GM19324 (cell line): Measurements from ENCODE around the gene ETV7.
A peak's percentile ranks its signal among the peaks of the same experiment; 100 is the strongest.
"Not testable (repeated sequence)": the region's sequence is repeated elsewhere in the genome, so short reads cannot be mapped to it uniquely, and the experiment has no call there.

Source experiments
- ATAC-seq: cut with Tn5 transposase; IDR thresholded peaks from one replicate; pipeline ENCODE4 v1.9.1; 2021; ENCODE audit warnings: mild to moderate bottlenecking, moderate library complexity; ENCODE audit not compliant: unreplicated experiment, low FRiP score

The ETV7 gene

DNA sequence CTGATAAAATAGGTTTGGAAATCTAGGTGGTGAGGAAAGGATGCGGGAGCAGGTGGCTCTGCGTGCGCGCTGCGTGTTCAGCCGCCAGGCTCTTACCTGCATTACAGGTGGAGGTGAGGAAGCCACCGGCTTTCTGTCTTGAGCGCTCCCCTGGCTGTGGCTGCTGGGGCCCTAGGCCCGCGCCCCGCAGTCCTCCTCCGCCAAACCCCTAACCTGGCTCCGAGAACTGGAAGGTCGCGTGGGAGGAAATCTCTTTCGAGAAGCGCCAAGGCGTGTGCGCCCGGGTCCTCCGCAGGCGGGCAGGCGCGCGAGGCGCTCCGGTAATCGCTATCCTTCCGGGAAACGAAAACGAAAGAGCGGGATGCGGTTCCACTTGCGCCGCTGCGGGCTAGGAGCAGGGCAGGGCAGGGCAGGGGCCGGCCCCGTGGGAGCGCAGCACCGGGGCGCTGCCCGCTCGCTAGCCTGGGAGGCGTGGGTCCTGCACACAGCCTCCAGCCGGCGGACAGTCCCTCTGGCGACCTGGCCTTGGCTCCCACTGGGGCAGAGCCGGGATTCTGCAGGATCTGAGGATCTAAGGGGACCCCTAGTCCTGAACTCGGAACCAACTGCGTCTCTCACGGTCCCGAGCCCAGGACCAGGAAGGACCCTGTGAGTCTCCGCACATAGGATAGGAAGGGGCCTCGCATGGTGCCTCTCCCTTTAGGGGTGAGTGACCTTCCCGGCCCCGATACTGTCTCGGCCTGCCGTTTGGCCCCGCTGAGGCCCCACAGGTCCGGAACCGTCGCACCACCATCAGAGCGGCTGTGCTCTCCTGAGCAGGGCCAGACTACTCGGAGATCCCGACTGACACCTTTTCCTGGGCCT lies at the start of gene ETV7:
ETV7 (minus strand) TSS at position 230 of the 864 bp plus-strand sequence; CDS start at position 102, 128 bp downstream.
- peak; percentile 58 for ATAC-seq

DNA sequence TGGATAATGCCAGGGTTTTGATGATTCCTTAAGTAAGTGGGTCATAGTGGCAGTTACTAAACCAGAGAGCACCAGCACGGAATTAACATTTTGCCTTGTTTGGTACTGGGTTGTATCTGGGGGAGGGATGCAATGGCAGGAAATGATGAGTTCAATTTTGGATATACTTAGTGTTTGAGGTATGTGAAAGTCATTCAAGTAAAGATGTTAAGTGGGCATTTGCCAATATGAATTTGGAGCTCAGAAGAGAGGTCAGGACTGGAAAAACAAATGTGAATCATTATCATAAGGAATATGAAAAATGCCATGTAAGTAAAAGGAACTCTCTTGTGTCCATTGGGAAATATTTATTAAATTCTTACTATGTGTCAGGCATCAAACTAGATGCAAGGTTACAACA lies 49.0 kb upstream of the ETV7 start:
- no peak for ATAC-seq

DNA sequence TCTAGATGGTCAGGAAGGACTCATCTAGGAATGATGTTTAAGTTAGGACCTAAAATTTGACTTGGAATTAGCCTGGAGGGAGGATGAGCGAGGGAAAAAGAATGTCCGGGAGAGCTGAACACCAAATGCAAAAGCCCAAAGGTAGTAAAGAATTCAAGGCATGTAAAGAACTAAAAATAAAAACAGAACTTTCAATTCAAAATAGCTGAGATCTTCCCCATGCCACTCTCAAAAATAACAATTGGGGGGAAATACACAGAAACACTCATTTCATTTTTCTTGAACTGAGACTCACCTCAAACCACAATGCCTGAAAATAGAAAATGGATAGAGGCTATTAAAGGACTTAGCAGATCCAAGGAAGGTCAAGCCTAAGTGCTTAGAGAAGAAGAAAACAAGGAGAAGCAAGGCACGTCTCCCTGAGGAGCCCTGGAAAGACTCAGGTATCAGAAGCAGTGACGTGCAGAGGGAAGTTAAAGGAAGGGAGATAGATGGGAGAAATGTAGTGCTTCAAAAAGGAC lies 44.7 kb upstream of the ETV7 start:
- ATAC-seq, result no peak

DNA sequence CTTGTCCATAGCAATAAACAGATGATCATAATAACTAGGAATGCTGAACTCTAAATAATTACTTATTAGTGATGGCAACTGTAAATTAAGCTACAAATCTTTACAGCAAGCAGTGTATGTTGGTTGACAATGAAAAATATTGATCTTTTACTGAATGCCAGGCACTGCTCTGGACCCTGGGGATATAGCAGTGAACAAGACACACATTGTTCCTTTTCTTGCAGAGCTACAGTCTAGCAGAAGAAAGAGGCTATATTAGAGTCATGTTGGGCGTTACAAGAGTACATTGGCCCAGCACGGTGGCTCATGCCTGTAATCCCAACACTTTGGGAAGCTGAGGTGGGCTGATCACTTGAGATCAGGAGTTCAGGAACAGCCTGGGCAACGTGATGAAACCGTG lies 43.7 kb upstream of the ETV7 start:
- no peak for ATAC-seq

DNA sequence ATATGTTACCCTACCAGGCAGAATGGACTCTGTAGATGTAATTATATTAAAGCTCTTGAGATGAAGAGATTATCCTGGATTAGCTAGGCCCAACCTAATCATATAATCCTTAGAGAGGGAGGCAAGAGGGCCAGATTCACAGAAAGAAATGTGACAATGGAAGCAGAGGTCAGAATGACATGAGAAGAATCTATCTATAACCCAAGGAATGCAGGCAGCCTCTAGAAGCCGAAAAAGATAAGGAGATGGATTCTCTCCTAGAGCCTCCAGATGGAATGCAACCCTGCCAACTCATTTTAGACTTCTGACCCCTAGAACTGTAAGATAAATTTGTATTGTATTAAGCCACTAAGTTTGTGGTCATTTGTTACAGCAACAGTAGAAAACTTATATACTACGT lies 42.9 kb upstream of the ETV7 start:
- no peak for ATAC-seq

DNA sequence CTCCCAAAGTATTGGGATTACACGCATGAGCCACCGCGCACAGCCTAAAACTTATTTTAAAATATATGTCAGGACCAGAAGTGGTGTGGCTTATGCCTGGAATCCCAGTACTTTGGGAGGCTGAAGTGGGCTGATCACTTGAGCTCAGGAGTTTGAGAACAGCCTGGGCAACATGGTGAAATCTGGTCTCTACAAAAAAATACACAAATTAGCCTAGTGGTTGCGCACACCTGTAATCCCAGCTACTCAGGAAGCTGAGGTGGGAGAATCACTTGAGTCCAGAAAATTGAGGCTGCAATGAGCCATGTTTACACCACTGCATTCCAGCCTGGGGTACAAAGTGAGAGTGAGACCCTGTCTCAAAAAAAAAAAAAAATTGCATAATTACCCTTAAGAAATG lies 41.4 kb upstream of the ETV7 start:
- ATAC-seq, result no peak

DNA sequence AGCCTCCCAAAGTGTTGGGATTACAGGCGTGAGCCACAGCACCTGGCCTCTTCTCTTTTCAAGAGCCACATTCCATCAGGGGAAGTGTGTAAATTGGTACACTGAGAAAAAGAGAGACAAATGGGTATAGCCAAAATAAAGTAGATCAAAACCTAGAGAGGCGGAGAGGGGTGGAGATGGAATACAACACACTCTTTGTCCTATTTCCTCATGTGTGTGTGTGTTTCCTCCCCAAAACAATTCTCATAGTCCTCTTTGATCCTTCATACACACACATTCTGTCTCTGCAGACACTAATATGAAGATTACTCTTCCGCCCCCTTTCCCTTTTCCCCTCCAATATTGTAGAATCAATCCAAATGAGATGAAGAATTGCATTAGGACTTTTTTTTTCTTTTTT lies 39.2 kb upstream of the ETV7 start:
- ATAC-seq, result no peak

DNA sequence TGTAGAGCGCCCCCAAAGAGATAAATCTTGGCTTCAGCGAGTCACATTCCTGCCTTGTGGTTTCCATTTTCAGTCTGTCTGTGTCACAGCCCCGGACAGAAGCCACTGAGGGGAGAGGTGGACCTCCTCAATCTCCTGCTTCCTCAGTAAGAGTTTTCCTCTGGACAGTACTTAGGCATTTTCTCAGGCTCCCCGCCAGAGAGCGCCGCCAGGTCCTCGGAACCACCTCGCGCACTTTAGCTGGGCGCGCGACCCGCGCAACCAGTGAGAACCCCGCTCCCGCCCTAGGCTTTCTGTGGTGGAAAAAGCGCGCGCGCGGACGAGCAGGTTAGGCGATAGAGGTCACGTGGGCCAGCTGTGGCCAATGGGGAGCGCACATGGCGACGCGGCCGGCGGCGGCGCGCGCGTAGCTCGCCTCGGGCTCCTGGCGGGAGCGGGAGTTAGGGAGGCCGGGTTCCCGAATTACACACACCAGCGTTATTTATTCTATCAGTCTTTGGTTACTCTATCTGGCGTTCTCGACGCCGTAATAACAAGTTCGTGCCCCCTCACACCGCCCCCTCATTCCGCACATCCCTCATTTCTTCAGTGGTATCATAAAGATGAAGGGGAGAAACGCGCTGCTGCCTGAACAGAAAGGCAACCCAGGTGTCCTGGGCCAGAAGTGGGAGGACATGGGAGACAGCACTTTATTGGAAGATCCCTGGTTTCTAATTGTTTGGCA lies 35.8 kb upstream of the ETV7 start:
- peak; percentile 93 for ATAC-seq

DNA sequence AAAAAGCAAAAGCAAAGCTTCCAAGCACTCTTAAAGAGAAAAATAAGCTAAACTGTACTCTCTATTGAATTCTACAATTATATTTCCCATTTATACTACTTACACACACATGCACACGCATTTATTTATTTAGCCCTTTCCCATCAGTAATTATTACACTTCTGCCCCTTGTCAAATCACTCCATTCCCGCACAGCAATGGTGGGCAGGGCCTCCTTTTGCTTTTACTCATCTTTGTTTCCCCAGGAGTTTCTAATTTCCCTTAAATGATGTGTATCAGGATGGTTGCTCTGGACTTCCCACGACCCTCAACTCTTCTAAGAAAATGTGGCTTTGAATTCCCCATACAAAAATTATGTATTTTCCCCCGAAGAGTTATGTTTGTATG lies 35.2 kb upstream of the ETV7 start:
- no peak for ATAC-seq

DNA sequence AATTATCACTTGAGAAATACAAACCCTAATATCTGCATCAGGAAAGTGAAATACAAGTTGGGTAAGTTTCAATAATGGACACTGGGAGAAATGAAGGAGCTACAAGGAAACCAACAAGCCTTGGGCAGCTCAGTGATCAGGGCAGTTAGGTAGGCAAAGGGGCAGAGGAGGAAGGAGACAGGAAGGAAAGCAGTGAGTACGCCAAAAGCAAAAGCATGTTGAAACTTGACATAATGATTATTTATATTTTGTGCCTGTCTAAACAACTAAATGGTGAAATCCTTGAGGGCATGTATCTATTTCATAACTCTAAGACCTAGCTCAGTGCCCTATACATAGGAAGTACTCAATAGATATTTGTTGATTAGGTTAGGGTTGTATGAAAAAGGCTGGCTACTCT lies 31.8 kb upstream of the ETV7 start:
- ATAC-seq, result no peak

DNA sequence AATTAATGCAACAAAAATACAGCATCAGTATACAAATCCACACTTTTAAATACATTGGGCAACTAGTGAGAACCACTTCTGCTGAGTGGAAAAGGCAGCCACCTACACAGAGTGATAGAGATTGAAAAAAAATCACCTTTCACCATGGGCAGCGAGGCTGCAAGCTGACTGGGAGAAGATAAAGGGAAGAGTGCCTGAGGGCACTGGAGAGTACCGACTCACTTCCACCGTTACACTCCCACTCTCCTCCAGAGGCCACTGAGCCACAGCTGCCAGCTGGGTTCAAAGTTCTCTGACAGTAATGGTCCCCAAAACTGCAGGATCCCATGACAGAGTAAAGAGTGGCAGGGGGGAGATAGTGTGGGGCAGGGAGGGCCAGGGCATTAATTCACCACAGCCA lies 31.1 kb upstream of the ETV7 start:
- ATAC-seq, result no peak

DNA sequence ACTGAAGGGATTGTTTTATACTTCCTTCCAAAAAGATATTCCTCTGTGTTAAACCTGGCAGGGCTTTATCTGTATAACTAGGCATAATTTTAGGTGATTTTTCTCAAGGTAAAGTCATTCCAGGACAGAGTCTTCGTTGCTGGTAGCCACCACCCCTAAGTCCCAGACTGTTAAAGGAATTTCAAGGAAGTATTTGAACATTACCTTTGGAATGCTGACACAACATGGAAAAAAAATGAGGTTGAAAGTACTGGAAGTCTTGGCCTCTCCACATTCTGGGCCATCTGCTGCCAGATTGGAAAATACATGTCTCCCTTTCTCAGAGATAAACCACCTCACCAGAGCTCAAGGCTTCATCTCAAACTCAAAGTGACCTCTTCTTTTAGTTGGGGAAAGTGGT lies 27.0 kb upstream of the ETV7 start:
- no peak for ATAC-seq

DNA sequence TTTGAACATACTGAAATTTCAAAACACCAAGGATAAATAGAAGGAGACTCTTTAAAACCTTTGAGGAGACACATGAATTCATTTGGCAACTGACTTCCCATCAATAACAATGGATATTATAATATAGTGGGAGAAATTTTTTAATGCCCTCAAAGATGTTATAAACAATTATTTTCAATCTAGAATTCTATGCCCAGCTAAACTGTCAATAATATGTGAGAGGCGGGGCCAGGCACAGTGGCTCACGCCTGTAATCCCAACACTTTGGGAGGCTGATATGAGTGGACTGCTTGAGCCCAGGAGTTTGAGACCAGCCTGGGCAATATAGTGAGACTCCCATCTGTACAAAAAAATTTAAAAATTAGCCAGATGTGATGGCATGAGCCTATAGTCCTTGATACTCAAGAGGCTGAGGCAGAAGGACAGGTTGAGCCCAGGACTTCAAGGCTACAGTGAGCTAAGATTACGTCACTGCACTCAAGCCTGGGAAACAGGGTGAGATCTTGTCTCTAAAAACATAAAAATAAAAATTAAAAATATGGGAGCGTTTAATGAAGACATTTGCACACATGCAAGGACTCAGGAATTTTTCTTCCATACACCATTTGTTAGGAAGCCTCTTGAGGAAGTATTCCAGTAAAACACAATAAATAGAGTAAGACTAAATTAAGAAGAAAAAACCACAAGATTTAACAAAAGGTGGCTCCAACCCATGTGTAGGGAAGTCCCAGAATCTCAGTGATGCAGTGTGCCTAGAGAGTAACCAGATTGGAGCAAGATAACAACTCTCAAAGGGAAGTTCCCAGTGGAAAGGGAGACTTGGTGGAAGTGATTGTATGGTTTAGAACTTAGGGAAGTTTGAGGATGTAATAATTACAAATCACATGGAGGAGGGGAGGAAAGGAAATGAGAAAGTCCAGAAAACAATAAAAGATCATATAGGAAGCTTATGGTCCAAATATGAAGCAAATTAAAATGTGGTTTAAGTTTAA lies 26.3 kb upstream of the ETV7 start:
- no peak for ATAC-seq

DNA sequence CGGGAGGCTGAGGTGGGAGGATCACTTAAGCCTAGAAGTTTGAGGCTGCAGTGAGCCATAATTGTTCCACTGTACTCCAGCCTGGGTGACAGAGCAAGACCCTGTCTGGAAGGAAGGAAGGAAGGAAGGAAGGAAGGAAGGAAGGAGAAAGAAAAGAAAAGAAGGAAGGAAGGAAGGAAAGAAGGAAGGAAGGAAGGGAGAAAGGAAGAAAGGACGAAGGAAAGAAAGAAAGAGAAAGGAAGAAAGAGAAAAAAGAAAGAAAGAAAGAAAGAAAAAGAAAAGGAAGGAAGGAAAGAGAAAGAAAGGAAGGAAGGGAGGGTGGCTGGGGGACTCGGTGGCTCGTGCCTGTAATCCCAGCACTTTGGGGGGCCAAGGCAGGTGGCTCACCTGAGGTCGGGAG lies 22.2 kb upstream of the ETV7 start:
- ATAC-seq, result not testable (repeated sequence)

DNA sequence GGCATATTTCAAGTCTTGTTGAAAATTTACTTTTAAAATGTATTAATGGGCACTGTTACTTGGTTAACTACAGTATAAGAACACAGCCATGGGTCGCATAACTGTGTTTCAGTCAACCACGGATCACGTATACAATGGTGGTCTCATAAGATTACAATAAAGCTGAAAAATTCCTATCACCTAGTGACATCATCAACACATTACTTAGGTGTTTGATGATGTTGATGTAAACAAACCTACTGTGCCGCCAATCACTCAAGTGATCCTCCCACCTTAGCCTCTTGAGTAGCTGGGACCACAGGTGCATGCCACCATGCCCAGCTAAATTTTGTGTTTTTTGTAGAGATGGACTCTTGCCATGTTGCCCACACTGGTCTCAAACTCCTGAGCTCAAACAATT lies 16.7 kb upstream of the ETV7 start:
- ATAC-seq, result no peak

DNA sequence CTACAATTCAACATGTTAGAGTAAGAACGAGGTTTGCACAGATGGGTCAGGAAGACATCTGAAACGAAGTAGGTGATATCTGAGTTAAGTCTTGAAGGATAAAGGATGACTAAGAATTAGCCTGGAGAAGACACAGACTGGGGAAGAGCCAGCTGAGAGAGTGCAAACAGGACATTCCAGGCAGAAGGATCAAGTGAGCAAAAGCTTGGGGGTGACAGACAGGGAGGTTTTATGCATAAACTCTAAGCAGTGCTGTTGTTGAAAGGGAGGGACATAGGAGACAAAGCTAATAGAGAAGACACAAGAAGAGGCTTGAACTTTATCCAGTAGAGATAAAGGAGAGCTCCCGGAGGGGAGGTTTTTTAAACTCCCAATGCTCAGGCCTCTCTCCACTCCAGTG lies 15.0 kb upstream of the ETV7 start:
- ATAC-seq, result no peak

DNA sequence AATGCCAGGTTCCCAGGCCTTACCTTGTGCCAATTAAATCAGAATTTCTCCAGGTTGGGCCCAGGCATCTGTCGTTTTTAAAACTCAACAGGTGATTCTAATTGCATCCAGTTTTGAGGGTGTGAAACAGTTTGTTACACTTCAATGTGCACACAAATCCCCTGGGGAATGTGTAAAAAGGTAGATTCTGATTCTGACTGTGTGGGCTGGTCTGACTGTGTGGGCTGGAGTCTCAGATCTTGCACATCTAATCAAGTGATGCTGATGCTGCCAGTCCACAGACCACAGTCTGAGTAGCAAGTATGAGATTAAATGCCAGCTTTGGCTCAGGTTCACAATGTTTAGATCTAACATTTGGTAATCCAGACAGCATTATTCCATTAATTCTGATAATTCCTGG lies 12.5 kb upstream of the ETV7 start:
- no peak for ATAC-seq

DNA sequence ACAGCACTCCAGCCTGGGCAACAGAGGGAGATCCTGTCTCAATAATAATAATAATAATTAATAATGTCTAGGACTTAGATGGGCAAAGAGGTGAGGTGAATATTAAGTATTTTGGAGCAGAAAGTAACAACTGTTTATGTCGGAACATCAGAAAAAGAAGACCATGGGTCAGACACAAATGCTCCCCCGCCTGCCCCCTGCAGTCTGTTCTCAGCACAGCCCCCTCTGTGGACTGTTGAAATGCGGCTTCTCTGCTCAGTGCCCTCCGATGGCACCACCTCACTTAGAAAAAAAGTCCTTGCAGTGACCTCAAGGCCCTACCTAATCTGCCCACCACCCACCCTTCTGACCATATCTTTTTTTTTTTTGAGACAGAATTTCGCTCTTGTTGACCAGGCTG lies 5.2 kb upstream of the ETV7 start:
- ATAC-seq, result no peak

DNA sequence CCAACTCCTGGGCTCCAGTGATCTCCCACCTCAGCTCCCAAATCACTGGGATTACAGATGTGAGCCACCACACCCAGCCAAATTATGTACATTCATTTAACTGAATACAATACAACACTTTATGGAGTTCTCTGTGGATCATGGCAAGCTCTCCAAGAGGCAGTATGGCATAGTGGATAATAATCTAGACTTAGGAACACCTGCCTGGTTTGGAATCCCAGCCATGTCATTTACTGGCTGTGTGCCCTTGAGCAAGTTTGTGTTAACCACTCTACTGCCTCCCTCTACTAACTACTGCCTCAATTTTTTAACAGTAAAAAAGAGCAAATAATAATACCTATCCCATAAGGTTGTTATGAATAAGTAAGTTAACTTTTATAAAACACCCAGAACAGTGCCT lies 1.9 kb upstream of the ETV7 start:
- ATAC-seq, result no peak
